Type B pancreatic cell (in vitro differentiated cells): ENCODE results near the gene RCSD1. TPM values are rescaled to one million over a fixed set of nuclear protein-coding genes. Genes with fewer than 3 reads are reported as not detected.

ENCODE experiments used
- DNase-seq: peaks from one replicate; pipeline ENCODE4 v3.0.0; 2021; ENCODE audit warnings: mixed read lengths; ENCODE audit not compliant: unreplicated experiment; ENCODE audit errors: extremely low spot score
- H3K27ac Mint-ChIP-seq: 2 replicates; pipeline ENCODE4 v1.8.0; 2021; ENCODE audit warnings: mild to moderate bottlenecking, mixed read lengths
- H3K27me3 Mint-ChIP-seq: 2 replicates; pipeline ENCODE4 v1.8.0; 2021; ENCODE audit warnings: mixed read lengths
- H3K36me3 Mint-ChIP-seq: 2 replicates; pipeline ENCODE4 v1.8.0; 2021; ENCODE audit warnings: mixed read lengths
- H3K4me1 Mint-ChIP-seq: one replicate; pipeline ENCODE4 v1.8.0; 2021; ENCODE audit warnings: mixed read lengths; ENCODE audit not compliant: unreplicated experiment
- H3K4me3 Mint-ChIP-seq: 2 replicates; pipeline ENCODE4 v1.8.0; 2021; ENCODE audit warnings: mild to moderate bottlenecking, mixed read lengths
- H3K9me3 Mint-ChIP-seq: 2 replicates; pipeline ENCODE4 v1.8.0; 2021; ENCODE audit warnings: mixed read lengths
- total RNA-seq: library from RNA; stranded (reverse); gene quantifications from 2 replicates; pipeline ENCODE4 v1.2.1, GENCODE V29; 2021; ENCODE audit warnings: low replicate concordance
- TF ChIP-seq, protein P1 (sequence below): fragments of 200-600 bp; sonication (generic); conservative IDR thresholded peaks from 2 replicates; pipeline ENCODE4 v1.5.0; 2021; ENCODE audit warnings: antibody characterized with exemption, mild to moderate bottlenecking

RCSD1 gene
- total RNA-seq, 1 donor from 2014 or later, result 0.75 TPM

- no peak for DNase-seq
- Mint-ChIP-seq H3K4me1 (peaks cover 15% of the 10 kb centered on the region), H3K4me3 (no peak overlapping the region), H3K27ac (no peak overlapping the region), H3K27me3 (peaks cover 9% of the 10 kb centered on the region), H3K36me3 (no peaks in the 10 kb centered on the region), H3K9me3 (no peaks in the 10 kb centered on the region)
- TF ChIP-seq, protein P1, sequence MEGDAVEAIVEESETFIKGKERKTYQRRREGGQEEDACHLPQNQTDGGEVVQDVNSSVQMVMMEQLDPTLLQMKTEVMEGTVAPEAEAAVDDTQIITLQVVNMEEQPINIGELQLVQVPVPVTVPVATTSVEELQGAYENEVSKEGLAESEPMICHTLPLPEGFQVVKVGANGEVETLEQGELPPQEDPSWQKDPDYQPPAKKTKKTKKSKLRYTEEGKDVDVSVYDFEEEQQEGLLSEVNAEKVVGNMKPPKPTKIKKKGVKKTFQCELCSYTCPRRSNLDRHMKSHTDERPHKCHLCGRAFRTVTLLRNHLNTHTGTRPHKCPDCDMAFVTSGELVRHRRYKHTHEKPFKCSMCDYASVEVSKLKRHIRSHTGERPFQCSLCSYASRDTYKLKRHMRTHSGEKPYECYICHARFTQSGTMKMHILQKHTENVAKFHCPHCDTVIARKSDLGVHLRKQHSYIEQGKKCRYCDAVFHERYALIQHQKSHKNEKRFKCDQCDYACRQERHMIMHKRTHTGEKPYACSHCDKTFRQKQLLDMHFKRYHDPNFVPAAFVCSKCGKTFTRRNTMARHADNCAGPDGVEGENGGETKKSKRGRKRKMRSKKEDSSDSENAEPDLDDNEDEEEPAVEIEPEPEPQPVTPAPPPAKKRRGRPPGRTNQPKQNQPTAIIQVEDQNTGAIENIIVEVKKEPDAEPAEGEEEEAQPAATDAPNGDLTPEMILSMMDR, result no peak
Measured at GRCh38 chr1:167679714-167680113, 49.7 kb downstream of the RCSD1 start.

DNA sequence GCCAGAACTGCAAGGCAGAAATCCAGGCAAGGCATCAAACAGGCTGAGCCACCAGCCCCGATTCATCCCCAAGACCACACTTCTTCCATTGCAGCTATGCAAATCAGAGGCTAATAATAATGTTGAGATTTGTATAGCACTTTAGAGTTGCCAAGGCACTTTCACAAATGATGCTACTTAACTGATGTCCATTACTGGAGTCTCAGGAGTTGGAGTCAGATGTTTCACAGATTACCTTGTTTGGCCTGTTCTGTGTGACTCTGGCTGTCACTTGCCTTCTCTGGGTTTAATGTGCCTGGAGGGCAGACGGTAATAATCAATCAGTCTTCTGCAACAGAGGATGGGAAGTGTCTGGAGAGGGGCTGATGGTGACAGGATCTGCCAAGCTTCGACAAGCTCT, 51.0 kb downstream of the RCSD1 start:
- Mint-ChIP-seq H3K27ac (peak overlapping the region; percentile 42), H3K4me3 (no peak overlapping the region), H3K9me3 (no peaks in the 10 kb centered on the region), H3K27me3 (peaks cover 19% of the 10 kb centered on the region), H3K36me3 (no peaks in the 10 kb centered on the region), H3K4me1 (peaks cover 15% of the 10 kb centered on the region)
- TF ChIP-seq, protein P1, result no peak
- DNase-seq, result no peak

GRCh38 chr1:167681451-167682098, 51.5 kb downstream of the RCSD1 start:
- no peaks in the 10 kb centered on the region for H3K36me3 Mint-ChIP-seq
- H3K27me3 Mint-ChIP-seq, result peaks cover 19% of the 10 kb centered on the region
- H3K4me3 Mint-ChIP-seq, result no peak overlapping the region
- no peaks in the 10 kb centered on the region for H3K9me3 Mint-ChIP-seq
- TF ChIP-seq, protein P1, result no peak
- H3K27ac Mint-ChIP-seq, result peak overlapping the region; percentile 42
- peaks cover 15% of the 10 kb centered on the region for H3K4me1 Mint-ChIP-seq
- no peak for DNase-seq

DNA sequence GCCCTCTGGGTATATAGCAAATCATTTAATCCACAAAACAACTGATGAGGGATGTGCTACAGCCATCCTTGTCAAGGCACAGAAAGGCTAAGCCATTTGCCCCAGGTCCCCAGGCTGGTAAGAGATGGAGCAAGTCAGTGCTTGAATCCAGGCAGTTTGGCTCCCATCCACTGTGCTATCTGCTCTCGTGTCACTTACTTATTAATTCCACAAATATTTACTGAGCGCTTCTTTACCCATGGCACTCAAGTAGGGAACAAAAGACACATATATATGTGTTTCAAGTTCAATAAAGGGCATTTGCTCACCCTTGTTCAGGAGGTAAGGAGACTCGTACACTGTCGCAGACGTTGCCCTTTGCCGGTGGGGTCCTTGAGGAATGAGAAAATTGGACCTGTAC, 53.2 kb downstream of the RCSD1 start:
- Mint-ChIP-seq H3K36me3 (no peaks in the 10 kb centered on the region), H3K27ac (no peak overlapping the region), H3K9me3 (no peaks in the 10 kb centered on the region), H3K4me3 (no peak overlapping the region), H3K4me1 (peaks cover 15% of the 10 kb centered on the region), H3K27me3 (peaks cover 25% of the 10 kb centered on the region)
- TF ChIP-seq, protein P1, result no peak
- DNase-seq, result no peak

DNA sequence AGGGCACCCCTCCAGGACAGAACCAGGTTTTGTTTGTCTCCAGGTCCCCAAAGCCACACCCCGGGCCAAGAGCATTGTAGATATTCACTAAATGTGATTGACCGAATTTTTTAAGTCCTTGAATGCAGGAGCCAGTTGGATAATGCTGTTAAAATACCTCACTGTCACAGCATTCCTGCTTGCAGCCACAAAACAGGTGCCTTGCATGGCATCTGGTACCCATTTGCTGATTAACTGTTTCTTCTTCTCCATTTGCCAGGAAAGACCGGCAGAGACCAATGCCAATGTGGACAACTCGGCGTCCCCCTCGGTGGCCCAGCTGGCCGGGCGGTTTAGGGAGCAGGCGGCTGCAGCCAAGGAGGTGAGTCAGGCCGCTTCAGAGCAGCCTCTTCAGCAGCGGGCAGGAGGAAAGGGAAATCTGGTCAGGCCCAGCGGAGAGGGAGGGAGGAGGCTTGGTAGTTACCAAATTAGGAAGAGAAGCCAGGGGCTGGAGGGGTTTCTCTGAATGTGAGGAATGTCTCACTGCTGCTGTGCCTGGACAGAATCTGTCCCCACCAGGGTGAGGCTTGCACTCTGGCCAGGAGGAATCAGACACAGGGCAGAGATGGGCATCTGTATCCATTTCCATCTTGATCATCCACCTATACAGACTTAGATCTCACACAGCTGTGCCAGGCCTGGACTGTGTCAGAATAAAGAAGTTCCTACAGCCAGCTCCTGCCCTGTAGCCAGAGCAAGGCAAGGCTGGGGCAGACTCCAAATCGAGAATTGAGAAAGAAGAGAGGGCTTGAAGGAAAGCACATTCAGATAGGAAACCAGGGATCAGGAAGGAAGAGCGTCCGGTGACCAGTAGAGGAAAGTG, 53.8 kb downstream of the RCSD1 start:
- H3K4me3 Mint-ChIP-seq, result no peak overlapping the region
- H3K27me3 Mint-ChIP-seq, result peaks cover 25% of the 10 kb centered on the region
- DNase-seq, result no peak
- H3K9me3 Mint-ChIP-seq, result no peaks in the 10 kb centered on the region
- TF ChIP-seq, protein P1, result no peak
- peaks cover 15% of the 10 kb centered on the region for H3K4me1 Mint-ChIP-seq
- no peaks in the 10 kb centered on the region for H3K36me3 Mint-ChIP-seq
- peak overlapping the region; percentile 13 for H3K27ac Mint-ChIP-seq
